ENCODE results near the gene CLTB. TPM values are rescaled to one million over a fixed set of nuclear protein-coding genes. Genes with fewer than 3 reads are reported as not detected.

The CLTB gene
- total and polyA plus RNA-seq, 2 experiments from 2014 or later, result 26.8 to 34.0 TPM

- Histone ChIP-seq H3K27ac (ENCODE audit: low read depth) (no peak overlapping the region), H3K9me2 (ENCODE audit: insufficient read depth) (0 out of 2 replicates have a peak, but pooled peaks cover 2% of the 10 kb centered on the region), H3K79me2 (replicated peaks; ENCODE audit: insufficient read depth) (no peaks in the 10 kb centered on the region), H3K4me1 (ENCODE audit: insufficient read depth) (0 out of 2 replicates have a peak, but pooled peaks cover 3% of the 10 kb centered on the region), H3F3A (replicated peaks; ENCODE audit: low read depth) (0 out of 2 replicates have a peak, but pooled peaks cover 4% of the 10 kb centered on the region), H3K4me3 (no peak overlapping the region), H4K20me1 (replicated peaks; ENCODE audit: insufficient read depth) (peaks cover 10% of the 10 kb centered on the region), H3K4me2 (no peak overlapping the region), H3K27me3 (ENCODE audit: insufficient read depth) (peaks cover 29% of the 10 kb centered on the region), H3K36me3 (ENCODE audit: insufficient read depth) (no peaks in the 10 kb centered on the region), H2AFZ (no peak overlapping the region)
- ATAC-seq (no peak), DNase-seq (ENCODE audit: low spot score) (no peak)
- Mint-ChIP-seq H3K27me3 (ENCODE audit: insufficient read depth, low read depth, poor library complexity) (peaks cover 11% of the 10 kb centered on the region), H3K36me3 (ENCODE audit: low read depth) (no peaks in the 10 kb centered on the region), H3K27ac (no peak overlapping the region), H3K4me1 (0 out of 3 replicates have a peak, but pooled peaks cover 3% of the 10 kb centered on the region), H3K4me3 (no peak overlapping the region), H3K9me3 (peaks cover 10% of the 10 kb centered on the region)
- no peak for TF ChIP-seq ZNF331 (CRISPR knock-in tag; IDR thresholded peaks at IDR 0.05; ENCODE audit: low read depth)
- TF ChIP-seq ZNF114 (CRISPR knock-in tag; IDR thresholded peaks at IDR 0.05), result no peak
- no peak for TF ChIP-seq JUNB (IDR thresholded peaks at IDR 0.05; ENCODE audit: unreplicated experiment)
- TF ChIP-seq CTCF (conservative IDR thresholded peaks at IDR 0.05; ENCODE audit: low read depth in 2 of 2), result no peak
- no peak for TF ChIP-seq CREB1 (CRISPR knock-in tag; IDR thresholded peaks at IDR 0.05; ENCODE audit: low read depth)
- no peak for TF ChIP-seq REST (IDR thresholded peaks at IDR 0.05; ENCODE audit: unreplicated experiment)
- TF ChIP-seq NANOG (IDR thresholded peaks at IDR 0.05; ENCODE audit: borderline replicate concordance), result no peak
- no peak for TF ChIP-seq EZH2 (IDR thresholded peaks at IDR 0.05; ENCODE audit: low read depth, unreplicated experiment)
- TF ChIP-seq EZH2phosphoT487 (IDR thresholded peaks at IDR 0.05; ENCODE audit: unreplicated experiment), result no peak
- no peak for TF ChIP-seq POLR2AphosphoS5 (IDR thresholded peaks at IDR 0.05; ENCODE audit: low read depth)
- TF ChIP-seq STAT1 (IDR thresholded peaks at IDR 0.05; ENCODE audit: unreplicated experiment), result no peak
- TF ChIP-seq ETS1 (IDR thresholded peaks at IDR 0.05), result no peak
- TF ChIP-seq ZNF462 (CRISPR knock-in tag; IDR thresholded peaks at IDR 0.05), result no peak
Measured at GRCh38 chr5:176413255-176413565, 3.1 kb downstream of the CLTB start.
